HG02763 (cell line): ENCODE results near the gene JTB.
"Not testable (repeated sequence)": the region's sequence is repeated elsewhere in the genome, so short reads cannot be mapped to it uniquely, and the experiment has no call there.

ENCODE experiments used
- ATAC-seq: cut with Tn5 transposase; IDR thresholded peaks from one replicate; pipeline ENCODE4 v1.9.1; 2021; ENCODE audit warnings: mild to moderate bottlenecking, moderate library complexity; ENCODE audit not compliant: unreplicated experiment

JTB gene

DNA sequence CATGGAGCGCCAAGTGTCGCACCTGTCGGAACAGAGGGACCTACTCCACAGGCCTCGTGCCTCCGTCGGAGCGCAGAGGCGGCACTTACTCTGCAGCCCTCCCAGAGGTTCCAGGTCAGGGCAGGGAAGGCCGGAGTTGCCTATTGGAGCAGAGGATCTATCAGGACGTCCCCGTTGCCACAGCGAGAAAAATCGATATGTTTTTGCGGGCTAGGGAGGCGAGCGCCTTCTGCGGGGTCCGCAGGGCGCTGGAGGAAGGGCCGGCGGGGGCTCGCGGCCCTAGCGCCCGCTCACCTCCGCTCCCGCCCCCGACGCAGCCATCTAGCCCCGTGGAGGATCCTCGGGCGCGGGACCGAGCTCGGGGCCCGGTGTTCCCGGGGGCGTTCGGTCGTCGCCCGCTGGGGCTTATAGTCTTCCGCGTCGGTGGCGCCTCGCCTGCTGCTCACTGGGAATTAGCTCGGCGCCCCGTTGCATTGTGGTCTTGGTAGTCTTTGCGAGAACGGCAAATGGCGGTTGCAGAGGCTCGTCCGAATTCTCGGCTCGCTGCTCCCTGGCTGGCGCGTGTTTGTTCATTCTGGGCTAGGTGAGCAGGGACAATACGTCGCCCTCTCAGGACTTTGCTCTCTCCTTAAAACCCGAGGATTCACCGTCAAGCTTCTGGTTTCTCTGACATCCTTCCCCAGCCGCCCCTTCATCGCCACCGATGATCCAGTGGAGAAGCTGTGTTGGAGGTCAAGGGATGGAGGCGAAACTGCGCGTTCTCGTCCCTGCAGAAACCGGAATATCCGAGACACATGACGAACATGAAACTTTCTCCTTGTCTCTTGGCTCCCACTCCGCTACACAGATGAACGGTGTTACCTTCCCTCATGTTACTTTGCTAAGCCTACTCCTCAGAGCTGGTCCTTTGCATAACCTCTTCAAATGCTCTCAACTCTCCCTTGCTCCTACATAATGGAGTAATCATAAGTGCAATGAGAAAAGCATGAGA is at the start of gene JTB:
JTB (minus strand) TSS at position 425 of the 991 bp plus-strand sequence; CDS start at position 3, 422 bp downstream.
- peak; percentile 76 for ATAC-seq

DNA sequence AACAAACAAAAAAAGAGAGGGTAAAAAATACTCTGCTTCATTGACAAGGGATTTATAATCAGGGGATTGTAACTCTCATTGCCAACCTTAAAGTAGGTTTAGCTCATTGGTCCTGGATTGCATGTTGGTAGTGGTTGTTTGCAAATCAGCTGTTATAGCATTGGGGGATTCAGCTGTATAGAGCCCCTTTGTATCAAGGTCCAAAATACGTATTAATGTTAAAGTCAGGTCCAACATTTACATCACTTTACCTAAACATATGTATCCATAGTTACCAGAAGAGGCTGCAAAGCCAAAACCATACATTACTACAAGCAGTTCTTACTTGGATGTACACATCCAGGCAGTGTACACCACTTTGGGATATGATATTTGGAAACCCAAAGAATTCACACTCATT is 42.5 kb upstream of the JTB start:
- no peak for ATAC-seq

DNA sequence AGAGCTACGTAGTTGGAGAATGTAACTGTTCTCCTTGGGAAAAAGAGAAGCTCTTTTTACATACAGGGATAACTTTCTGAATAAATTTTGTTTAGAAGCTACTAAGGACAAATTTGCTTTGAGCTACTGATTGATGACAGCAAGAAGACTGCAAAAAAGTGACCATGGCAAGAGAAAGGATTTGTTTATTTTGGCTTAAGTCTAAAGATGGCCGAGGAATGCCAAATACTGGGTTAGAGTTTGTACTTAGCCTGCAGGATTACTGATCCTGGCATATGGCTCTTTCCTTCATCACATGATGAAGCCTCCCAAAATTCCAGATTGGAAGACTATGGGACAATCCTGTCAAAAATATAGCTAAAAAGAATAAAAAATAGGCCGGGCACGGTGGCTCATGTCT is 41.8 kb upstream of the JTB start:
- ATAC-seq = no peak

DNA sequence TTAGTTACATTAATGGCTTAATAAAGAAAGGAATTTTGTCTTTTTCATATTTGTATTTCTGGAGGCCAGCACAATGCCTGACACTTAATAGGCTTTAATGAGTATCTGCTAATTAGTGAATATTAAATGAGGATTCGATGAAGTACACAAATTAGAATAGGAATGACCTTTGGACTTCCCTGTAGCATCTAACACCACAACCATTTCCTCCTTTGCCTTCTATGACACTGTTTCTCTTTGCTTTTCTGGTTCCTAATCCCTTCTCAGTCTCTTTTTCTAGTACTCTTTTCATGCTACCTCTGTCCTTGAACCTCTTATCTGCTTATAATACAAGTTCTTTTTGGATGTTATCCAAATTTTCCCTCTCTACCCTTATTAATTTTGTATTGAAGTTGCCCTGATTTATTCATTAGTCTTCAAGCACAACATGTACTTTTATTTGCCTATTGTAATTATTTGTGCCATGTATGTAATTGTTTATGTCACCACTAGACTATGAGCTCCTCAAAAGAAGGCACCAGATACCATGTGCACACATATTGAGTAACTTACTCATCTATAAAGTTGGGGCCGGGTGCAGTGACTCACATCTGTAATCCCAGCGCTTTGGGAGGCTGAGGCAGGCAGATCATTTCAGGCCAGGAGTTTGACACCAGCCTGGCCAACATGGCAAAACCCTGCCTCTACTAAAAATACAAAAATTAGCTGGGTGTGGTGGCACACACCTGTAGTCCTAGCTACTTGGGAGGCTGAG is 36.9 kb upstream of the JTB start:
- no peak for ATAC-seq

DNA sequence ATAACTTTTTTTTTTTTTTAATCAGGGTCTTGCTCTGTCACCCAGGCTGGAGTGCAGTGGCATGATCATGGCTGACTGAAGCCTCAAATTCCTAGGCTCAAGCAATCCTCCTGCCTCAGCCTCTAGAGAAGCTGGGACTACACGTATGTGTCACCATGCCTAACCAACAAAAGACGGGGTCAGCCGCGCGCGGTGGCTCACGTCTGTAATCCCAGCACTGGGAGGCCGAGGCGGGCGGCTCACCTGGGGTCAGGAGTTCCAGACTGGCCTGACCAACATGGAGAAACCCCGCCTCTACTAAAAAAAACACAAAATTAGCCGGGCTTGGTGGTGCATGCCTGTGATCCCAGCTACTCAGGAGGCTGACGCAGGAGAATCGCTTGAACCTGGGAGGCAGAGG is 35.1 kb upstream of the JTB start:
- not testable (repeated sequence) for ATAC-seq

DNA sequence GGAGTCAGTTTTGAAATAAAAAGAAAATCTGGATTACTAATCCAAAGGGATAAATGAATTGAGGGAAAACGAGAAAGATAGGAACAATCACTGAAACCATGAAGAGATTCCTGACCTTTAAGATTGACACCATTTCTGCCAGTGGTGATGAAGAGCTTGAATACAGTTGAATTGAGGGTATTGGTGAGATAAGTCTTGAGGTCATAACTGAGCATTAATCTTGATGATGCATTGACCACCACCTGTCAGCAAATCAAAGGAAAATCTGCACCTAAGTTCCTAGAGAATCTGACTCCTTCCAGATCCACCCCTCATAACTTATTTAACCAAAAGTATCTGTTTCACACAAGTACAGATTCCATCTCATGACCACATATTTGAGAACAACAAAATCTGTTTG is 34.7 kb upstream of the JTB start:
- no peak for ATAC-seq

DNA sequence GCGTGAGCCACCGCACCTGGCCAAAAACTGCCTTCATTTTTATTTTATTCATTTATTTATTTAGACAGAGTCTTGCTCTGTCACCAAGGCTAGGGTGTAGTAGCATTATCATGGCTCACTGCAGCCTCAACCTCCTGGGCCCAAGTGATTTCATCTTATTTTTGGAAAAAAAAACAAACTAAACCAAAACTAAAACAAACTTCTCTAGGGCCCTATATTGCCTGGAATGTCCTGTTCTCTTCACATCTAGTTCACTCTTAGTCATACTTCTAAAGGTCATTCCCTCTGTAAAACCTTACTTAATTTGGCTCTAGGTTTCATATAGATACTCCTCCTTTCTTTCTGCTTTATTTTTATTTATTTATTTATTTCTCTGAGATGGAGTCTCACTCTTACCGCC is 28.7 kb upstream of the JTB start:
- ATAC-seq = no peak

DNA sequence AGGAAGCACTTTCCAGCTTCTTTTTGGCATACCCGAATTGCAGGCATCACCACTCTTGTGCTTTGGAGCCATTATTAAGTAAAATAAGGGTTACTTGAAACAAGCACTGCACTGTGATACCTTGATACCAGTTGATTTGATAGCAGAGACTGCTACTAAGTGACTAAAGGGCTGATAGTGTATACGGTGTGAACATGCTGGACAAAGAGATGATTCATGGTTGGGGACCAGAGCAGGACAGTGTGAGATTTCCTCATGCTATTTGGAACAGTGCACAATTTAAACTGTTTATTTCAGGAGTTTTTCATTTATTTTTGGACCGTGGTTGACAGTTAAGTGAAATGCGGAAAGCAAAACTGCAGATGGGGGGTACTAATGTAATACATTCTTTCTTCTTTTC is 22.9 kb upstream of the JTB start:
- ATAC-seq = no peak

DNA sequence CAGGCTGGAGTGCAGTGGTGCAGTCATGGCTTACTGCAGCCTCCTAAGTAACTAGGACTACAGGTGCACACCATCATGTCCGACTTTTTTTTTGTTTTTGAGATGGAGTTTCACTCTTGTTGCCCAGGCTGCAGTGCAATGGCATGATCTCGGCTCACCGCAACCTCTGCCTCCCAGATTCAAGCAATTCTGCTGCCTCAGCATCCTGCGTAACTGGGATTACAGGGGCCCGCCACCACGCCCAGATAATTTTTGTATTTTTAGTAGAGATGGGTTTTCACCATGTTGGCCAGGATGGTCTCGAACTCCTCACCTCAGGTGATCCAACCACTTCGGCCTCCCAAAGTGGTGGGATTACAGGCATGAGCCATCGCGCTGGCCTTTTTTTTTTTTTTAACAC is 19.4 kb upstream of the JTB start:
- ATAC-seq = not testable (repeated sequence)

DNA sequence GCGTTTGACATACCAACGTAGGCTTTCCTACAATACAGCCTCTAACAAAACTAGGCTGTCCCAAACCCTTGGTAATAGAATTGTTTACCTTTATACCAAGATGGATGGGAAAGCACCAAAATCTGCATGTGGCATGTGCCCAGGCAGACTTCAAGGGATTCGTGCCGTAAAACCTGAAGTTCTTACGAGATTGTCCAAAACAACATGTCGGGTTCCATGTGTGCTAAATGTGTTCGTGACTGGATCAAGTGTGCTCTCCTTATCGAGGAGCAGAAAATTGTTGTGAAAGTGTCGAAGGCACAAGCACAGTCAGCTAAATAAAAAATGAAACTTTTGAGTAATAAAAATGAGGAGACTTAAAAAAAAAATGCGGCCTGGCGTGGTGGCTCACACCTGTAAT is 18.2 kb upstream of the JTB start:
- no peak for ATAC-seq

DNA sequence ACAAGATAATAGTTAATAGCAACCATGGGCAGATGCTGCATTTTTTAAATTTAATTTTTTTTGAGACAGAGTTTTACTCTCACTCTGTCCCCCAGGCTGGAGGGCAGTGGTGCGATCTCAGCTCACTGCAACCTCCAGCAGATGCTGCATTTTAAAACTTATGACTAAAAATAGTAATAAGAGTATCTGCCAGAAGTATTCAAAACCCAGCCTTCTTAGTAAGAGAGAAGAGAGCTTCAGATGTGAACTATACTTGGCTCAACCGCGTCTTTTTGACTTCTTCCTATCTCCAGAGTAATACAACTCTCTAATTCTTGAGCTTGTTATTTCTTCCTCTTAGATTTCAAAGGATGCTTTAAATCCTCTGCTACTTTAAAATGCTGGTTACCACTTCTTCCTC is 17.7 kb upstream of the JTB start:
- no peak for ATAC-seq

DNA sequence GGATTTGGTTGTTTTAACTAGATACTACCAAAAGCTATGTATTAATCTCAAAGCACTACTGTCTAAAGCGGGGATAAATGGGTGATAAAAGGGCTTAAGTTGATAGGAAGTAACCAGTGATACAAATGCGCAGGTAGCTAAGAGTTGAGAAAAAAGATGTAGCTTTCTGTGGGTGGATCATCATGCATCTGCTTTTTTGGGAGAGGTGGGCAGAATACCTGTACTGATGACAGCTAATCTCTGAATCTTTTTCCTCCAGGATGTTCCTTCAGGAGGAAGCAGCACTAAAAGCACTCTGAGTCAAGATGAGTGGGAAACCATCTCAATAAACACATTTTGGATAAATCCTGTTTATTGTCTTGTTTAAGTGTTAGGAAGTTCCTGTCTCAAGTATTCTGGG is 14.3 kb upstream of the JTB start:
- ATAC-seq = no peak

DNA sequence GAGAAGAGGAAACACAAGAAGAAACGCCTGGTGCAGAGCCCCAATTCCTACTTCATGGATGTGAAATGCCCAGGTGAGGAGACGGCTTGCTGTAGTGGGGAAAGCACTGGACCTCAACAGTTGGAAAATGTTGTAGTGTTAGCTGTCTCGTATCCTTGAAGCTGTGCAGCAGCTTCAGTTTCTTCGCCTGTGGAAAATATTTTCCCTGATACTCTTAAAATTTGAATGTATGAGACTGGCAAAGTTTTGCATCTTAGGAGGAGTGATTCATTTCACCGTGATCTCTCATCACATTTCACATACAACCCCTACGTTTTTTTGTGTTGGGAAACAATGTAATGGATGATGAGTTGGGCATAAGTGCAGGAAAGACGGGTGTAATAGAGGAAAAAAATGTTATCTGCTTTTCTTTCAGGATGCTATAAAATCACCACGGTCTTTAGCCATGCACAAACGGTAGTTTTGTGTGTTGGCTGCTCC is 13.7 kb upstream of the JTB start:
- ATAC-seq = no peak

DNA sequence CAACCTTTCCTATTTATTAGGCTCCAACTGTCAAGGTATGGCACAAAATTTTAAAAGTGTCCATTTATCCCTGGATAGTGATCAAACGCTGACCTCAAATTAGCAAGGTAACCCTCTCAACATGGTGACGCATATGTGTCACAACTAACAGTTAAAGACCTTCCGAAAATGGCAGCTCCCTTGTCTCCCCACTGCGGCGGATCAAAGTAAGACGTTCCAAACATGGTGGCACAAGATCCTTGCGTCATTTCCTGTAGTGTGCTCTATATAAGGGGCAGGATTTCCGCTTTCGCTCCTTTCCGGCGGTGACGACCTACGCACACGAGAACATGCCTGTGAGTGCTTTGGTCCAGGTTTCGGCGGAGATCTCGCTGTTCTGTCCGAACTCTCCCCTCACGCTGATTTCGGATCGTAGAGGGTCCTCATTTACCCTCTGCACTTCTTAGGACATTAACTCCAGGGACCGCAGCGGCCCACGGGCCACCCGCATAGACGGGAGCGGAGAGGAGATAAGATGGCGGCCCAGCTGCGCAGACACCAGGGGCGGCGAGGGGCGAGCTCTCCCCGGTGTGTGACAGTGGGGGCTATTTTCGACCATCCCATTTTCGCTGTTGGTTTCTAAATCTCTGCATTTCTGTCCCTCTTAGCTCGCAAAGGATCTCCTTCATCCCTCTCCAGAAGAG is 13.1 kb upstream of the JTB start, which contains the start of gene RPS27:
RPS27 (plus strand) TSS at position 295 of the 683 bp plus-strand sequence; CDS start at position 330, 35 bp downstream.
- peak; percentile 85 for ATAC-seq

DNA sequence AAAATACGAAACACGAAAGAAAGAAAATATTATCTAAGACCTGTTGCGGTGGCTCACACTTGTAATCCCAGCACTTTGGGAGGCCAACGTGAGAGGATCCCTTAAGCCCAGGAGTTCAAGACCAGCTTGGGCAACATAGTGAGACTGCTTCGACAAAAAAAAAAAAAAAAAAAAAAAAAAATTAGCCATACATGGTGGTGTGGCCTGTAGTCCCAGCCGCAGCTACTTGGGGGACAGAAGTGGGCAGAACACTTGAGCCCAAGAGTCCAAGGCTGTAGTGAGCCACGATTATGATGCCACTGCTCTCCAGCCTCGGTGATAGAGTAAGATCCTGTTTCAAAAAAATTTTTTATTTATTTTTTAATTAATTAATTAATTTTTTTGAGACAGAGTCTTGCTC is 10.1 kb upstream of the JTB start:
- ATAC-seq = no peak

DNA sequence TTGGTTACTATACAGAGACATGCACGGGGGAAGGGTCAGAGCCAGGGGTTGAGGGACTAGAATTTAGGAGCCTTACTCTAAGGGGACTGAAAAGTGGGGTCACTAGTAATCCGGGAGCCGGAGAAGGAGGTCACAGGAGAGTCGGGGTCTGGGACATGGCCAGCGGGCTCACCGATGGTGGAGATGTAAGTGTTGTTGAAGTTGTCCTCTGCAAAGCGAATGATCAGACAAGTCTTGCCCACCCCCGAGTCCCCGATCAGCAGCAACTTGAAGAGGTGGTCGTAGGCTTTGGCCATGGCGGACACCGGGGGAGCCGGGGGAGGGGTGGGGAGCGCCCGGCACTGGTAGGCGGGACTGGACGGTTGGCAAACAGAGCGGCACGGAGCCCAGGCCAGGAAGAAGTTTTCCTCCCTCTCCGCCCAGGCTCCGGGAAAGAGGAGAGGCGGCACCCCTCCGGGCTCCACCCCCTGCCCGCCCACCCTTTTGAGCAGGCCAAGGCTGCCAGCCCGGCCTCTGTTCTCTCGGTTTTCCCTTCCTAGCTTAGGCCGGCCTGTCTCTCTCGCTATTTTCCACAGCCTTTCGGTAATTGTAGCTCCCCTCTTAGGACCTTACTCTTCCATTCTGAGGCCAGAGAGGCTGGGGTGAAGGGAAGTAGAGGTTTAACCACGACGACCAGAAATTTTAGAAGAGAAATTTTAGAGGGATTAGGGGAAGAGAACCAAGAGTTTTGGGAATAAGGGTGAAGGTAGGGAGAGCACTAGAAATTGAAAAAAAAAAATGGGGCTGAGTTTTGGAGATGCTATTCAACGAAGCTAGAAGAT is 8.7 kb upstream of the JTB start, which contains the start of gene RAB13:
RAB13 (minus strand) TSS at position 399 of the 821 bp plus-strand sequence; CDS start at position 296, 103 bp downstream.
- no peak for ATAC-seq

DNA sequence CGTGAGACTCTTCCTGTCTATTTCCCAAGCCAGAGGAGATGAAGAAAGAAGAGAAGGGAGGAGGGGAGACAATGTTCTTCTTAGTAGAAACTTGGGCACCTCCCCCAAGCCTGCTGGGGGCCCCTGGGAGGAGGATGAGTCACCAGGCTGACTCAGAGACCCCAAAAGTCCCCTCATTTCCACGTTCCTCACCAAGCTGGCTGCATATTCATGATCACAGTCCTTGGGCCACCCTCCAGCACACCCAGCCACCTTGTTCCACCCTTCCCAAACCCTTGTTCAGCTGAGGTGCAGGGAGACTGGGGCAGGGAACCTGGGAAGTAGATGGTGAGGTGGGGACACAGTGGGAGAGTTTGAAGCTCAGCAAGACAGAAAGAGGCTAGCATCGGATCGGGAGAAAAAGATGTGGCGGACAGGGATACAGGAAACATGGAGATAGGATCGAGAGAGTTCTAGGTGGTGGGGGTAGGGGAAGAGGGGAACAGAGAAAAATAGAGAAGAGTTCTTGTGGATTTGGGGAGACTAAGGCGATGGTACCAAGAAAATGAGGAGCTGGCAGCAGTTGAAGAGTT is 8.0 kb upstream of the JTB start:
- ATAC-seq = no peak

DNA sequence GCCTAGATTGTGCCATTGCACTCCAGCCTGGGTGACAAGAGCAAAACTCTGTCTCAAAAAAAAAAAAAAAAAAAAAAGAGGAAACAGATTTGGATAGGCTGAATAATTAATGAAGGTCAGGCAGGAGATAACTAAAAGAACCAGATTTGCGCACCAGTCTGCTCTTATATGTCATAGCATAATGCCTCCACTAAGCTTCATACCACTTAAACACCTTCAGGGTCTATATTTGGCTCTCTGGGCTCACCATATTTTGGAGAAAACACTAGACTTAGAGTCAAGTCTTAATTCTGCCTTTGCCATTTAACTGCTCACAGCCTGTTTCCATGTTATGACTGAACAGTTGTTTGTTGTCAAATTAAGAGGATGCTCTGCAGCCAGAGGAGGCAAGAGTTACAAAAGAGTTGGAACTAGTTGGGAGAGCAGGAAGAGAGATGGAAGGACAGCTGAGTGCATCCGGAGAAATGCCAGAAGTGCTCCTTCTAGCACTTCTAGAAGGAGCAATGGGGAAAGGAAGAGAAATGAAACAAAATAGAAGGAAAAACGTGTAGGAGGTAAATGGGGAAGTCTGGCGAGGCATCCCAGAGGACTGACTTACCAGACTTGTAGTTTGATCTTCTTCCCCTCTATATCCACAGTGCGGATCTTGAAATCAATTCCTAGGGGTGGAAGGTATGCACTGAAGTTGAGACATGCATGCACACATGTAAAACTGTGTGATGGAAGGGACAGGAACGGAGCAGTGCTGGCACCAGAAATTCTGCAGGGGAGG is 6.8 kb upstream of the JTB start:
- no peak for ATAC-seq

DNA sequence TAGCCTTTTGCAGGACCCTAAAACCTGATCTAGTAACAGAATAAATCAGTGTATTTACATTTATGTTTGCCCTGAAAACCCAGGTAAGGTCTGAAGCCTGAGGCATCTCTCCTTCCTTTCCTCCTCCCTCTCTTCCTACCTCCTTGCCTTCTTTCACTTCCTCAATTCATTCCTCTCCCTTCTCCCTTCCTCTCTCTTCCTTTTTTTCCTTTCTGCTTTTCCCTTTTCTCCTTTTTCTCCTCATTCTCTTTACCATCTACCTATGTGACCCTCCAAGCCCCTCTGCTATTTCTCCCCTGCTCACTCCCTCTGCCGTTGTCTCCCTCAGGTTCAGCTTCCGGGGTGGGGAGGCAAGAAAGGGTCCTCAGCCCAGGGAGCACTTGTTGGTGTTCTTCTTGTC is 4.3 kb upstream of the JTB start:
- not testable (repeated sequence) for ATAC-seq
